Lung (tissue), 12 donors: ENCODE results near the gene PRICKLE2. TPM values are rescaled to one million over a fixed set of nuclear protein-coding genes. Genes with fewer than 3 reads are reported as not detected.
A peak's percentile ranks its signal among the peaks of the same experiment; 100 is the strongest.

Source experiments
- ATAC-seq: fragments of 200-7000 bp; cut with Tn5 transposase; one replicate; pipeline ENCODE4 v1.9.1; 2020; ENCODE audit warnings: moderate number of reproducible peaks; ENCODE audit not compliant: insufficient read depth, low FRiP score
- DNase-seq, 3 donors: peaks; one replicate each; pipeline ENCODE4 v3.0.0-alpha.2; 2013 to 2017
- H3K27ac ChIP-seq, 2 donors: one replicate each; pipeline ENCODE4 v1.5.1; 2013; ENCODE audit warnings: mild to moderate bottlenecking in 2 of 2, moderate library complexity in 2 of 2, control low read depth in 1 of 2, inconsistent platforms in 1 of 2, low read depth in 1 of 2, low read length in 1 of 2
- H3K27me3 ChIP-seq, 3 donors: one replicate each; pipeline ENCODE4 v1.5.1; 2013; ENCODE audit warnings: low read length in 2 of 3; ENCODE audit not compliant: control insufficient read depth in 3 of 3, insufficient read depth in 3 of 3
- H3K36me3 ChIP-seq, 4 donors: one replicate each; pipeline ENCODE4 v1.5.1; 2013; ENCODE audit warnings: low read length in 4 of 4, mild to moderate bottlenecking in 1 of 4, moderate library complexity in 1 of 4; ENCODE audit not compliant: control insufficient read depth in 4 of 4, insufficient read depth in 4 of 4
- H3K4me1 ChIP-seq, 5 donors: one replicate each; pipeline ENCODE4 v1.5.1; 2013; ENCODE audit warnings: low read length in 5 of 5, mild to moderate bottlenecking in 2 of 5, moderate library complexity in 1 of 5; ENCODE audit not compliant: control insufficient read depth in 5 of 5, insufficient read depth in 5 of 5
- H3K4me3 ChIP-seq: one replicate; pipeline ENCODE4 v1.5.1; 2013; ENCODE audit warnings: mild to moderate bottlenecking, control low read depth, moderate library complexity
- H3K9ac ChIP-seq, 2 donors: one replicate each; pipeline ENCODE4 v1.5.1; 2013; ENCODE audit warnings: low read length in 2 of 2, control low read depth in 1 of 2; ENCODE audit not compliant: insufficient read depth in 1 of 2
- H3K9me3 ChIP-seq, 4 donors: one replicate each; pipeline ENCODE4 v1.5.1; 2013; ENCODE audit warnings: low read length in 3 of 4, mild to moderate bottlenecking in 1 of 4, moderate library complexity in 1 of 4; ENCODE audit not compliant: control insufficient read depth in 4 of 4, insufficient read depth in 3 of 4
- CTCF ChIP-seq: IDR thresholded peaks from 2 replicates; pipeline ENCODE4 v1.5.1; 2012; ENCODE audit warnings: mild to moderate bottlenecking; ENCODE audit errors: control extremely low read depth, extremely low read depth
- WGBS, 2 donors: extraction: QIAGEN DNeasy Blood & Tissue Kit; methylation state at CpG; one replicate each; pipeline ENCODE4 v1.1.7; 2013; 5-methylcytosine and 5-hydroxymethylcytosine counted together
- polyA plus RNA-seq, 2 donors: library from polyadenylated mRNA; stranded (reverse); fragments of 200-250 nt; gene quantifications; one replicate each; pipeline ENCODE4 v1.2.1, GENCODE V29; 2013
- total RNA-seq, 2 donors: library from RNA; depleted of rRNA in 1 of 2; stranded (reverse); fragments of >200 nt in 1 of 2; gene quantifications; one replicate each; pipeline ENCODE4 v1.2.1, GENCODE V29; 2014 to 2021
- donor health status: control.
- donor health status: control.
- donor health status: Bipolar disorder and iron deficiency.
- donor health status: healthy.
- donor health status: DM: yes; HTN: yes; CAD: no.

Gene PRICKLE2
- total and polyA plus RNA-seq, 4 donors, result 4.0 to 88.0 (median 19.9) TPM

GRCh38 chr3:64166584-64167162 is 58.6 kb downstream of the PRICKLE2 start:
- no peak overlapping the region for H3K4me3 ChIP-seq
- peaks cover 3 to 15% (median 9%) of the 10 kb centered on the region in 5 donors for H3K4me1 ChIP-seq
- H3K9me3 ChIP-seq, result no peaks in the 10 kb centered on the region
- ATAC-seq, result no peak
- H3K36me3 ChIP-seq, result peaks cover 0 to 22% (median 6%) of the 10 kb centered on the region in 4 donors
- no peak overlapping the region for H3K27ac ChIP-seq
- TF ChIP-seq CTCF, result no peak
- H3K27me3 ChIP-seq, result no peaks in the 10 kb centered on the region
- H3K9ac ChIP-seq, result no peak overlapping the region
- whole genome bisulfite sequencing, 2 donors, result 80 to 87% methylated on average over 4 of the region's 4 CpGs
- DNase-seq, result no peak

- Histone ChIP-seq H3K27ac (no peak overlapping the region), H3K4me1 (peaks cover 3 to 24% (median 15%) of the 10 kb centered on the region in 5 donors), H3K9me3 (no peaks in the 10 kb centered on the region), H3K36me3 (peaks cover 0 to 33% (median 12%) of the 10 kb centered on the region in 4 donors), H3K27me3 (no peaks in the 10 kb centered on the region), H3K4me3 (no peak overlapping the region), H3K9ac (no peak overlapping the region)
- WGBS, 2 donors, result 89 to 94% methylated on average over 2 of the region's 2 CpGs
- no peak for DNase-seq
- TF ChIP-seq CTCF, result no peak
- no peak for ATAC-seq
Observed at GRCh38 chr3:64164349-64164748, 60.9 kb downstream of the PRICKLE2 start.

GRCh38 chr3:64163755-64164148 is 61.5 kb downstream of the PRICKLE2 start:
- no peak for TF ChIP-seq CTCF
- no peaks in the 10 kb centered on the region for H3K9me3 ChIP-seq
- no peak overlapping the region for H3K27ac ChIP-seq
- peaks cover 0 to 38% (median 14%) of the 10 kb centered on the region in 4 donors for H3K36me3 ChIP-seq
- 72 to 74% methylated on average over 4 of the region's 4 CpGs for WGBS, 2 donors
- H3K4me1 ChIP-seq, result peaks cover 3 to 24% (median 15%) of the 10 kb centered on the region in 5 donors
- ATAC-seq (no peak), DNase-seq (peak in 2 of 3 donors; percentile 78 to 88)
- H3K4me3 ChIP-seq, result no peak overlapping the region
- no peaks in the 10 kb centered on the region for H3K27me3 ChIP-seq
- H3K9ac ChIP-seq, result peak overlapping the region in 1 of 2 donors; percentile 17
